Loucy (cell line): ENCODE results near the gene NCOA1.
"Not testable (repeated sequence)": the region's sequence is repeated elsewhere in the genome, so short reads cannot be mapped to it uniquely, and the experiment has no call there.

ENCODE experiments used
- EZH2phosphoT487 ChIP-seq: fragments of 200-600 bp; IDR thresholded peaks from 2 replicates; pipeline ENCODE4 v1.6.1; 2018; ENCODE audit warnings: antibody characterized with exemption, mild to moderate bottlenecking, moderate library complexity, borderline replicate concordance
- TF ChIP-seq, protein P1 (sequence below): fragments of 200-600 bp; sonication (generic); conservative IDR thresholded peaks from 2 replicates; pipeline ENCODE4 v1.5.1; 2014; ENCODE audit warnings: mild to moderate bottlenecking, antibody characterized with exemption, low read length

DNA sequence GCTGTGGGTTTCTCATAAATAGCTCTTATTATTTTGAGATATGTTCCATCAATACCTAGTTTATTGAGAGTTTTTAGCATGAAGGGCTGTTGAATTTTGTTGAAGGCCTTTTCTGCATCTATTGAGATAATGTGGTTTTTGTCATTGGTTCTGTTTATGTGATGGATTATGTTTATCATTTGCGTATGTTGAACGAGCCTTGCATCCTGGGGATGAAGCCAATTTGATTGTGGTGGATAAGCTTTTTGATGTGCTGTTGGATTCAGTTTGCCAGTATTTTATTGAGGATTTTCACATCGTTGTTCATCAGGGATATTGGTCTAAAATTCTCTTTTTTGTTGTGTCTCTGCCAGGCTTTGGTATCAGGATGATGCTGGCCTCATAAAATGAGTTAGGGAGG is 42.5 kb downstream of the NCOA1 start:
- TF ChIP-seq, protein P1, sequence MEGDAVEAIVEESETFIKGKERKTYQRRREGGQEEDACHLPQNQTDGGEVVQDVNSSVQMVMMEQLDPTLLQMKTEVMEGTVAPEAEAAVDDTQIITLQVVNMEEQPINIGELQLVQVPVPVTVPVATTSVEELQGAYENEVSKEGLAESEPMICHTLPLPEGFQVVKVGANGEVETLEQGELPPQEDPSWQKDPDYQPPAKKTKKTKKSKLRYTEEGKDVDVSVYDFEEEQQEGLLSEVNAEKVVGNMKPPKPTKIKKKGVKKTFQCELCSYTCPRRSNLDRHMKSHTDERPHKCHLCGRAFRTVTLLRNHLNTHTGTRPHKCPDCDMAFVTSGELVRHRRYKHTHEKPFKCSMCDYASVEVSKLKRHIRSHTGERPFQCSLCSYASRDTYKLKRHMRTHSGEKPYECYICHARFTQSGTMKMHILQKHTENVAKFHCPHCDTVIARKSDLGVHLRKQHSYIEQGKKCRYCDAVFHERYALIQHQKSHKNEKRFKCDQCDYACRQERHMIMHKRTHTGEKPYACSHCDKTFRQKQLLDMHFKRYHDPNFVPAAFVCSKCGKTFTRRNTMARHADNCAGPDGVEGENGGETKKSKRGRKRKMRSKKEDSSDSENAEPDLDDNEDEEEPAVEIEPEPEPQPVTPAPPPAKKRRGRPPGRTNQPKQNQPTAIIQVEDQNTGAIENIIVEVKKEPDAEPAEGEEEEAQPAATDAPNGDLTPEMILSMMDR = not testable (repeated sequence)
- not testable (repeated sequence) for TF ChIP-seq EZH2phosphoT487
